Testis (tissue), 3 donors: ENCODE measurements around the gene SLC22A17. TPM values are rescaled to one million over a fixed set of nuclear protein-coding genes. Genes with fewer than 3 reads are reported as not detected.
"Not testable (repeated sequence)": the region's sequence is repeated elsewhere in the genome, so short reads cannot be mapped to it uniquely, and the experiment has no call there.

ENCODE experiments used
- DNase-seq: peaks from one replicate; pipeline ENCODE4 v3.0.0-alpha.2; 2019
- H3K27ac ChIP-seq, 2 donors: fragments of 200-600 bp; sonication (generic); one replicate each; pipeline ENCODE4 v1.5.1; 2019
- H3K27me3 ChIP-seq: fragments of 200-600 bp; sonication (generic); one replicate; pipeline ENCODE4 v1.5.1; 2019
- H3K36me3 ChIP-seq: fragments of 200-600 bp; sonication (generic); one replicate; pipeline ENCODE4 v1.5.1; 2017; ENCODE audit warnings: low read depth; ENCODE audit errors: missing control alignments
- H3K4me1 ChIP-seq: fragments of 200-600 bp; sonication (generic); one replicate; pipeline ENCODE4 v1.5.1; 2019
- H3K4me3 ChIP-seq, 2 donors: fragments of 200-600 bp; sonication (generic); one replicate each; pipeline ENCODE4 v1.5.1; 2017 to 2019
- H3K9me3 ChIP-seq: fragments of 200-600 bp; sonication (generic); one replicate; pipeline ENCODE4 v1.5.1; 2017
- CTCF ChIP-seq, 3 experiments: fragments of 450-650 bp in 2 of 3; fragments of 200-600 bp in 1 of 3; sonication (generic) in 1 of 3; IDR thresholded peaks; one replicate each; pipeline ENCODE4 v1.5.1; 2016 to 2019; ENCODE audit warnings: antibody characterized with exemption in 3 of 3, mild to moderate bottlenecking in 2 of 3, moderate library complexity in 1 of 3
- POLR2A ChIP-seq: fragments of 450-650 bp; IDR thresholded peaks from one replicate; pipeline ENCODE4 v1.6.1; 2017; ENCODE audit warnings: antibody characterized with exemption, mild to moderate bottlenecking, moderate library complexity
- whole genome bisulfite sequencing, 2 donors: methylation state at CpG; one replicate each; pipeline ENCODE4 v1.1.5; 2018; 5-methylcytosine and 5-hydroxymethylcytosine counted together
- intact Hi-C: fragments of 100-400 bp; cut with DNase I; formaldehyde crosslinking; loops from one replicate; pipeline ENCODE4 v1.15.1; 2023; ENCODE audit warnings: low total_unique reads
- polyA plus RNA-seq: library from polyadenylated mRNA; stranded (reverse); fragments of 350-450 nt; fragmentation: Illumina TruSeq; extraction: RNeasy Lipid Tissue Mini Kit (QIAGEN cat#74804); gene quantifications from one replicate; pipeline ENCODE4 v1.2.3, GENCODE V29; 2014; ENCODE audit warnings: low read depth, low replicate concordance; ENCODE audit not compliant: insufficient read depth
- total RNA-seq, 2 donors: library from RNA; depleted of rRNA; stranded (reverse); fragments of >200 nt; gene quantifications; one replicate each; pipeline ENCODE4 v1.2.3, GENCODE V29; 2016

SLC22A17 gene
- total and polyA plus RNA-seq, 3 donors from 2014 or later: 37.3 to 93.8 (median 56.6) TPM

- DNase-seq: no peak
- Histone ChIP-seq H3K27me3 (no peaks in the 10 kb centered on the region), H3K4me1 (no peaks in the 10 kb centered on the region), H3K36me3 (no peaks in the 10 kb centered on the region), H3K9me3 (no peaks in the 10 kb centered on the region), H3K27ac (no peak overlapping the region), H3K4me3 (no peak overlapping the region)
- TF ChIP-seq CTCF (IDR thresholded peaks at IDR 0.05) (no peak), POLR2A (no peak)
- 73 to 88% methylated on average over 4 of the region's 4 CpGs for WGBS, 2 donors
- intact Hi-C loops: no loop called here
Observed at GRCh38 chr14:23398348-23398747, 45.7 kb upstream of the SLC22A17 start.

GRCh38 chr14:23396781-23397407 lies 44.2 kb upstream of the SLC22A17 start:
- Histone ChIP-seq H3K27ac (no peak overlapping the region), H3K4me1 (no peaks in the 10 kb centered on the region), H3K9me3 (no peaks in the 10 kb centered on the region), H3K36me3 (no peaks in the 10 kb centered on the region), H3K27me3 (no peaks in the 10 kb centered on the region), H3K4me3 (no peak overlapping the region)
- intact Hi-C loops: no loop called here
- WGBS, 2 donors: 94 to 97% methylated on average over 4 to 10 of the region's 10 CpGs
- TF ChIP-seq POLR2A (no peak), CTCF (IDR thresholded peaks at IDR 0.05) (no peak)
- DNase-seq: no peak

- Histone ChIP-seq H3K9me3 (no peaks in the 10 kb centered on the region), H3K36me3 (no peaks in the 10 kb centered on the region)
- intact Hi-C loops: no loop called here
Observed at GRCh38 chr14:23396126-23396525, 43.4 kb upstream of the SLC22A17 start.

GRCh38 chr14:23392613-23393012 lies 39.9 kb upstream of the SLC22A17 start:
- no peak for TF ChIP-seq CTCF (IDR thresholded peaks at IDR 0.05)
- no peak for TF ChIP-seq POLR2A
- H3K4me1 ChIP-seq: peaks cover 7% of the 10 kb centered on the region
- intact Hi-C loops: no loop called here
- no peaks in the 10 kb centered on the region for H3K9me3 ChIP-seq
- no peak overlapping the region for H3K27ac ChIP-seq
- DNase-seq: no peak
- H3K27me3 ChIP-seq: no peaks in the 10 kb centered on the region
- no peak overlapping the region for H3K4me3 ChIP-seq
- H3K36me3 ChIP-seq: no peaks in the 10 kb centered on the region
- 85 to 86% methylated on average over 7 of the region's 7 CpGs for WGBS, 2 donors

More at GRCh38 chr14:23396126-23396525, 43.4 kb upstream of the SLC22A17 start:
- H3K27me3 ChIP-seq: no peaks in the 10 kb centered on the region
- no peak for DNase-seq
- no peaks in the 10 kb centered on the region for H3K4me1 ChIP-seq
- no peak overlapping the region for H3K27ac ChIP-seq
- no peak overlapping the region for H3K4me3 ChIP-seq
- 92 to 93% methylated on average over 10 of the region's 10 CpGs for WGBS, 2 donors
- TF ChIP-seq POLR2A: no peak
- TF ChIP-seq CTCF (IDR thresholded peaks at IDR 0.05): no peak

GRCh38 chr14:23389871-23390270 lies 37.2 kb upstream of the SLC22A17 start:
- 75 to 93% methylated on average over 4 to 10 of the region's 19 CpGs for WGBS, 2 donors
- H3K4me3 ChIP-seq, H3K27ac ChIP-seq, intact Hi-C loops, DNase-seq, H3K9me3 ChIP-seq, H3K36me3 ChIP-seq, H3K4me1 ChIP-seq, H3K27me3 ChIP-seq: not testable (repeated sequence)
